Gastroesophageal sphincter (tissue), 3 donors: ENCODE data around the gene HNF1B.

Experiments
- CTCF ChIP-seq, 4 experiments: fragments of 200-600 bp in 2 of 4; fragments of 450-650 bp in 2 of 4; sonication (generic) in 1 of 4; IDR thresholded peaks; one replicate each; pipeline ENCODE4 v1.5.1; 2017 to 2019; ENCODE audit warnings: antibody characterized with exemption in 4 of 4, mild to moderate bottlenecking in 2 of 4, moderate library complexity in 2 of 4
- POLR2A ChIP-seq, 2 donors: fragments of 450-650 bp; IDR thresholded peaks; one replicate each; pipeline ENCODE4 v1.6.1; 2017; ENCODE audit warnings: antibody characterized with exemption in 2 of 2, mild to moderate bottlenecking in 2 of 2, moderate library complexity in 1 of 2

- TF ChIP-seq CTCF (IDR thresholded peaks at IDR 0.05) = no peak
- TF ChIP-seq POLR2A (IDR thresholded peaks at IDR 0.05) = no peak
These were observed 23.6 kb upstream of the HNF1B start for GRCh38 chr17:37768438-37768837.
